Stomach (tissue), 4 donors: ENCODE measurements around the gene GBE1.

Experiments
- POLR2A ChIP-seq, 4 donors: fragments of 450-650 bp; IDR thresholded peaks; one replicate each; pipeline ENCODE4 v1.6.1; 2016; ENCODE audit warnings: antibody characterized with exemption in 4 of 4, control low read depth in 2 of 4, mild to moderate bottlenecking in 1 of 4, moderate library complexity in 1 of 4
- POLR2AphosphoS5 ChIP-seq, 3 donors: sonication (generic); formaldehyde crosslinking; IDR thresholded peaks; one replicate each; pipeline ENCODE4 v1.6.1; 2016; ENCODE audit warnings: antibody characterized with exemption in 3 of 3
- TF ChIP-seq, protein P1 (sequence below), 7 experiments: fragments of 450-650 bp in 4 of 7; fragments of 200-600 bp in 3 of 7; sonication (generic) in 3 of 7; IDR thresholded peaks; one replicate each; pipeline ENCODE4 v1.5.1; 2016 to 2019; ENCODE audit warnings: antibody characterized with exemption in 7 of 7, control low read depth in 2 of 7, mild to moderate bottlenecking in 1 of 7

DNA sequence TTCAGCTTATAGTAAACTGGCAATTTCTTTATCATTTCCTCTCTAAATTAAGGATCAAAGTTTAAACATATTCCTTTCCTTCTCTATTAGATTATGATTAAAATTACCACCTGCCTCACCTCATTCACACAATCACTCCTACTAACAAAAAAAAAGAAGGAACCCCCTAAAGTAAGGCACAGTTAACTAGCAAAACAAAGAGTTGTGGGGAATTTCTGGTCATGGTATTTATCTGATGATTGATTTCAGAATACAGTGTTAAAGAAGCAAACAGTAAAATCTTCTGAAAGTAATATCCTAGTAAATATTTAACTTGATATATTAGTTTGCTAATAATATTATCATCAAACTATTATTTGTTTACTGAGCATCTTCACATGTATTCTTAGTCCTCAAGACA lies 8.8 kb downstream of the GBE1 start:
- TF ChIP-seq, protein P1, sequence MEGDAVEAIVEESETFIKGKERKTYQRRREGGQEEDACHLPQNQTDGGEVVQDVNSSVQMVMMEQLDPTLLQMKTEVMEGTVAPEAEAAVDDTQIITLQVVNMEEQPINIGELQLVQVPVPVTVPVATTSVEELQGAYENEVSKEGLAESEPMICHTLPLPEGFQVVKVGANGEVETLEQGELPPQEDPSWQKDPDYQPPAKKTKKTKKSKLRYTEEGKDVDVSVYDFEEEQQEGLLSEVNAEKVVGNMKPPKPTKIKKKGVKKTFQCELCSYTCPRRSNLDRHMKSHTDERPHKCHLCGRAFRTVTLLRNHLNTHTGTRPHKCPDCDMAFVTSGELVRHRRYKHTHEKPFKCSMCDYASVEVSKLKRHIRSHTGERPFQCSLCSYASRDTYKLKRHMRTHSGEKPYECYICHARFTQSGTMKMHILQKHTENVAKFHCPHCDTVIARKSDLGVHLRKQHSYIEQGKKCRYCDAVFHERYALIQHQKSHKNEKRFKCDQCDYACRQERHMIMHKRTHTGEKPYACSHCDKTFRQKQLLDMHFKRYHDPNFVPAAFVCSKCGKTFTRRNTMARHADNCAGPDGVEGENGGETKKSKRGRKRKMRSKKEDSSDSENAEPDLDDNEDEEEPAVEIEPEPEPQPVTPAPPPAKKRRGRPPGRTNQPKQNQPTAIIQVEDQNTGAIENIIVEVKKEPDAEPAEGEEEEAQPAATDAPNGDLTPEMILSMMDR (IDR thresholded peaks at IDR 0.05) = no peak
- TF ChIP-seq POLR2A (IDR thresholded peaks at IDR 0.05) = no peak
- no peak for TF ChIP-seq POLR2AphosphoS5 (IDR thresholded peaks at IDR 0.05)
